OCI-LY3 (cell line): ENCODE data around the gene EFNB1.

Experiments used
- H2AFZ ChIP-seq: fragments of 200-600, 300-600 bp; shearing (Covaris generic); 2 replicates; pipeline ENCODE4 v1.6.0; 2014; ENCODE audit warnings: antibody characterized with exemption, low read depth, low read length
- H3K27ac ChIP-seq: fragments of 200-600, 300-600 bp; sonication (generic); 2 replicates; pipeline ENCODE4 v1.5.1; 2014; ENCODE audit warnings: mild to moderate bottlenecking, low read length, moderate library complexity, mixed read lengths
- H3K27me3 ChIP-seq: fragments of 200-600, 300-600 bp; sonication (generic); 2 replicates; pipeline ENCODE4 v1.6.1; 2014; ENCODE audit warnings: low read depth, low read length, mixed read lengths
- H3K36me3 ChIP-seq: fragments of 200-600, 300-600 bp; sonication (generic); replicated peaks from 2 replicates; pipeline ENCODE3; 2014; ENCODE audit warnings: low read depth, low read length, mixed read lengths
- H3K4me1 ChIP-seq: fragments of 300-600, 200-600 bp; sonication (generic); 2 replicates; pipeline ENCODE4 v1.6.1; 2014; ENCODE audit warnings: low read length, mixed read lengths
- H3K4me2 ChIP-seq: fragments of 200-600, 300-600 bp; sonication (generic); 2 replicates; pipeline ENCODE4 v1.6.1; 2014; ENCODE audit warnings: low read length, mixed read lengths
- H3K4me3 ChIP-seq: fragments of 300-600, 200-600 bp; sonication (generic); 2 replicates; pipeline ENCODE4 v1.5.1; 2014; ENCODE audit warnings: antibody characterized with exemption, mild to moderate bottlenecking, low read length, moderate library complexity
- H3K79me2 ChIP-seq: fragments of 300-600, 200-600 bp; shearing (Covaris generic); 2 replicates; pipeline ENCODE4 v1.6.1; 2014; ENCODE audit warnings: mild to moderate bottlenecking, low read length, mixed read lengths
- H3K9ac ChIP-seq: fragments of 300-600, 200-600 bp; shearing (Covaris generic); 2 replicates; pipeline ENCODE4 v1.6.0; 2014; ENCODE audit warnings: mild to moderate bottlenecking, low read length, moderate library complexity
- H3K9me3 ChIP-seq: fragments of 200-600, 300-600 bp; shearing (Covaris generic); 2 replicates; pipeline ENCODE4 v1.6.1; 2014; ENCODE audit warnings: low read length, mixed read lengths; ENCODE audit not compliant: insufficient read depth
- H4K20me1 ChIP-seq: fragments of 200-600, 300-600 bp; sonication (generic); 2 replicates; pipeline ENCODE4 v1.6.1; 2016; ENCODE audit warnings: low read length, mixed read lengths; ENCODE audit not compliant: insufficient read depth
- EZH2phosphoT487 ChIP-seq: fragments of 200-600 bp; shearing (Covaris generic); IDR thresholded peaks from 2 replicates; pipeline ENCODE4 v1.6.1; 2018; ENCODE audit warnings: antibody characterized with exemption, mixed run types, low read depth
- TF ChIP-seq, protein P1 (sequence below): fragments of 200-600, 300-600 bp; sonication (generic); IDR thresholded peaks from 2 replicates; pipeline ENCODE4 v1.5.1; 2014; ENCODE audit warnings: antibody characterized with exemption, low read length, low read depth

EFNB1 gene

DNA sequence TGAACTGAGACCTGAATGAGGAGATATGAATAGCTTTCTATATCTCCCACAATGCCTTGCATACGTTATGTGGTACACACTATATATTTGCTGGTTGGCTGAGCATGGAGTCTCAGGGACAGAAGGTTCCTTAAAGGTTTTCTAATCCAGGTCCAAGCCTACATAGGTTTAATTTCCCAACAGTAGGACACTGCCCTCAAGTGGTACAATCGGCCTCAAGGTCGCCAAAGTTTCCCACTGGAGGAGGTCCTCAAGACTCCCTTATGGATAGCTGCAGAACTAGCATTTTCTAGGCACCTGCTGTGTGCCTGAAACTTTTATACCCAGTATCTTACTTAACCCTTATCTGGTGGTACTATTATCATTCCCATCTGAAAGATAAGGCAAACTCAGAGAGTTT, 21.0 kb upstream of the EFNB1 start:
- no peak overlapping the region for H2AFZ ChIP-seq
- H3K4me2 ChIP-seq = no peak overlapping the region
- H3K27me3 ChIP-seq = no peaks in the 10 kb centered on the region
- no peaks in the 10 kb centered on the region for H3K9me3 ChIP-seq
- H3K4me3 ChIP-seq = no peak overlapping the region
- no peaks in the 10 kb centered on the region for H3K4me1 ChIP-seq
- no peak overlapping the region for H3K27ac ChIP-seq
- no peaks in the 10 kb centered on the region for H3K36me3 ChIP-seq
- no peak for TF ChIP-seq EZH2phosphoT487
- TF ChIP-seq, protein P1, sequence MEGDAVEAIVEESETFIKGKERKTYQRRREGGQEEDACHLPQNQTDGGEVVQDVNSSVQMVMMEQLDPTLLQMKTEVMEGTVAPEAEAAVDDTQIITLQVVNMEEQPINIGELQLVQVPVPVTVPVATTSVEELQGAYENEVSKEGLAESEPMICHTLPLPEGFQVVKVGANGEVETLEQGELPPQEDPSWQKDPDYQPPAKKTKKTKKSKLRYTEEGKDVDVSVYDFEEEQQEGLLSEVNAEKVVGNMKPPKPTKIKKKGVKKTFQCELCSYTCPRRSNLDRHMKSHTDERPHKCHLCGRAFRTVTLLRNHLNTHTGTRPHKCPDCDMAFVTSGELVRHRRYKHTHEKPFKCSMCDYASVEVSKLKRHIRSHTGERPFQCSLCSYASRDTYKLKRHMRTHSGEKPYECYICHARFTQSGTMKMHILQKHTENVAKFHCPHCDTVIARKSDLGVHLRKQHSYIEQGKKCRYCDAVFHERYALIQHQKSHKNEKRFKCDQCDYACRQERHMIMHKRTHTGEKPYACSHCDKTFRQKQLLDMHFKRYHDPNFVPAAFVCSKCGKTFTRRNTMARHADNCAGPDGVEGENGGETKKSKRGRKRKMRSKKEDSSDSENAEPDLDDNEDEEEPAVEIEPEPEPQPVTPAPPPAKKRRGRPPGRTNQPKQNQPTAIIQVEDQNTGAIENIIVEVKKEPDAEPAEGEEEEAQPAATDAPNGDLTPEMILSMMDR = peak; percentile 38
- H3K79me2 ChIP-seq = no peaks in the 10 kb centered on the region
- H4K20me1 ChIP-seq = no peaks in the 10 kb centered on the region
- no peak overlapping the region for H3K9ac ChIP-seq

DNA sequence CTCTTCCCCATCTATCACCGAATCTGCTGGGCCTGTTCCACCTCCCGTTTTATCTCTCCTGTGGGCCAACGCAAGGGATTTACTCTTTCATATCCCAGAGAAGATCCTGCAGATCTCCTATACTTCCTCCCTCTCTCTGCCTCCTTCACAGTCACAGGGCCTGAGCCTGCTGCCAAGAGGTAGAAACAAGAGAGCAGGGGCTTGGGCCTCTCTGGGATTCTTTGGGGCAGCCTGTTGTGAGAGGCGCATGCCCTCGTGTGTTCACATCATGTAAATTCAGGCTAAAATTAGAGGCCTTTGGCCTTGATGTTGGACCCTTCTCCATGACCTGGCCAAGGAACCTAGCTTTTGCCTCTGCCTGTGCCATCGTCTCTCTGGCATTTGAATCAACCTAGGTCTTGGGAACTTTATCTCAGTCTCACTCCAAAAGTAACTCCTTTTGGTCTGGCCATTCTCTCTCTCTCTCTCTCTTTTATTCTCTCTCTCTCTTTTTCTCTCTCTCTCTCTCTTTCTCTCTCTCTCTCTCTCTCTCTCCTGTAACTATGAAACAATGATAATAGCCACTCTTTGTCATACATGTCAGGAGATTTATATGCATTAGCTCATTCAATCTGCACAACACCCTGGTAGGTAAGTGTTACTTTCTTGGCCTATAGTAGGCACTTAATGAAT, 20.0 kb upstream of the EFNB1 start:
- no peaks in the 10 kb centered on the region for H3K36me3 ChIP-seq
- H3K9me3 ChIP-seq = no peaks in the 10 kb centered on the region
- TF ChIP-seq, protein P1 = peak; percentile 60
- TF ChIP-seq EZH2phosphoT487 = no peak
- no peak overlapping the region for H3K9ac ChIP-seq
- no peak overlapping the region for H2AFZ ChIP-seq
- no peak overlapping the region for H3K4me2 ChIP-seq
- H3K27me3 ChIP-seq = no peaks in the 10 kb centered on the region
- no peak overlapping the region for H3K4me3 ChIP-seq
- no peaks in the 10 kb centered on the region for H3K79me2 ChIP-seq
- H3K4me1 ChIP-seq = no peaks in the 10 kb centered on the region
- no peaks in the 10 kb centered on the region for H4K20me1 ChIP-seq
- H3K27ac ChIP-seq = no peak overlapping the region

DNA sequence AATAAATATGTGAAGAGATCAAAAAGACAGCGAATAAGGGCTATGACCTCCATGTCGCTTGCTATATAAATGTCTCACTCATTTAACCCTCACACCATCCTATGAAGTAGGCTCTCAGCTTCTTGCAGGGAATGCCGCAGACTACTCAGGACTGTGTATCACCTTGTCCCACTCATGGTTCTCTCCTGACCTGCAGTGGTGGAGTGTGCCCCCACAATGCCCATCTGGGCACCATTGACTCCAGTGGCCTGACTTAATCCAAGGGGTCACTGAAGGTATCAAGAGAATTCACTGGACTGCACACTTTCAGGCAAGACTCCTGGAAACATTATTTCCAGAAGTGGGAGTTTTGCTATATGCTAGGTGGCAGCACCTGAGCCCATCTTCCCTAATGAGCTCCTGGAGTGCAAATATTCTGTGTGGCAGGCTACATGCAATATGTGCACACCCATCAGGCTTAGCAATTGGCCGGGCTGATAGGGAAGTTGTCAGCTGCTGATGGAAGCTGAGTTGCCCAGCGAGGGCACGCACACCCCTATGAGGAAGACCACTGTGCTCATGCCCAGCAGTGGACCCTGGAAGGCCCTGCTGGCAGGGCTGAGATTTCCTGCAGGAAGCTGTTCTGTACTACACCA, 8.2 kb upstream of the EFNB1 start:
- Histone ChIP-seq H3K4me2 (no peak overlapping the region), H3K79me2 (no peaks in the 10 kb centered on the region), H3K9me3 (no peaks in the 10 kb centered on the region), H3K9ac (no peak overlapping the region), H3K4me3 (no peak overlapping the region), H3K4me1 (no peaks in the 10 kb centered on the region), H4K20me1 (no peaks in the 10 kb centered on the region), H3K27me3 (no peaks in the 10 kb centered on the region), H3K27ac (no peak overlapping the region), H3K36me3 (no peaks in the 10 kb centered on the region), H2AFZ (no peak overlapping the region)
- no peak for TF ChIP-seq EZH2phosphoT487
- TF ChIP-seq, protein P1 = no peak

DNA sequence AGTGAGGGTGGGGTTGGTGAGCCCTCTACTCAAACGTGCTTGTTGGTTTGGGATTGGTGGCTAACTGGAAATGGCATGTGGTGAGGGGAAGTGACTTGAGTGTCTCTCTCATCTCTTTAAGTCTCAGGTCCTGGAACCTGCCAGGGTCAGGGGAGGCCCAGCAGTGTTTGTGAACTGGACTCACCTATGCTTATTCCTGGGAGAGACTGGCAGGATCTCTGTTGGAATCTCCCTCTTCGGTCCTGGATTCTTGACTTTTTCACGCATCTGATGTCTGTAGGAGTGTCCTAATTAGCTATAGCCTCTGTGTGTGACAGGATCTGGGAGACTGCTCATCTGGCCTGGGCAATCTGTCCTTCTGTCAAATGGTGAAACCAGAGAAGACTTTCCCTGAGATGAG, 7.2 kb upstream of the EFNB1 start:
- TF ChIP-seq EZH2phosphoT487 = no peak
- TF ChIP-seq, protein P1 = no peak
- no peaks in the 10 kb centered on the region for H4K20me1 ChIP-seq
- no peaks in the 10 kb centered on the region for H3K79me2 ChIP-seq
- H3K4me3 ChIP-seq = no peak overlapping the region
- H3K9me3 ChIP-seq = no peaks in the 10 kb centered on the region
- no peak overlapping the region for H3K9ac ChIP-seq
- H3K27me3 ChIP-seq = no peaks in the 10 kb centered on the region
- H2AFZ ChIP-seq = no peak overlapping the region
- H3K4me1 ChIP-seq = no peaks in the 10 kb centered on the region
- H3K36me3 ChIP-seq = no peaks in the 10 kb centered on the region
- no peak overlapping the region for H3K4me2 ChIP-seq
- no peak overlapping the region for H3K27ac ChIP-seq
